Stomach smooth muscle (tissue), 2 donors: ENCODE results near the gene POLR2J.
"Not testable (repeated sequence)": the region's sequence is repeated elsewhere in the genome, so short reads cannot be mapped to it uniquely, and the experiment has no call there.

Source experiments
- H3K27ac ChIP-seq: one replicate; pipeline ENCODE4 v1.7.0; 2013; ENCODE audit warnings: mild to moderate bottlenecking, low read length, inconsistent platforms
- H3K27me3 ChIP-seq, 2 donors: one replicate each; pipeline ENCODE4 v1.7.0; 2013; ENCODE audit warnings: low read length in 2 of 2; ENCODE audit not compliant: insufficient read depth in 2 of 2, control insufficient read depth in 1 of 2
- H3K36me3 ChIP-seq, 2 donors: one replicate each; pipeline ENCODE4 v1.7.0; 2013; ENCODE audit warnings: low read length in 2 of 2; ENCODE audit not compliant: control insufficient read depth in 2 of 2, insufficient read depth in 2 of 2
- H3K4me1 ChIP-seq: one replicate; pipeline ENCODE4 v1.7.0; 2013; ENCODE audit warnings: low read length; ENCODE audit not compliant: control insufficient read depth, insufficient read depth
- H3K4me3 ChIP-seq, 2 donors: one replicate each; pipeline ENCODE4 v1.7.0; 2013; ENCODE audit warnings: low read length in 2 of 2
- H3K9ac ChIP-seq, 2 donors: one replicate each; pipeline ENCODE4 v1.7.0; 2013; ENCODE audit warnings: low read length in 2 of 2, mild to moderate bottlenecking in 1 of 2
- H3K9me3 ChIP-seq, 2 donors: one replicate each; pipeline ENCODE4 v1.7.0; 2013; ENCODE audit warnings: low read length in 2 of 2; ENCODE audit not compliant: control insufficient read depth in 2 of 2
- donor health status: healthy.
- donor health status: Pancreatic carcinoma.

POLR2J gene

DNA sequence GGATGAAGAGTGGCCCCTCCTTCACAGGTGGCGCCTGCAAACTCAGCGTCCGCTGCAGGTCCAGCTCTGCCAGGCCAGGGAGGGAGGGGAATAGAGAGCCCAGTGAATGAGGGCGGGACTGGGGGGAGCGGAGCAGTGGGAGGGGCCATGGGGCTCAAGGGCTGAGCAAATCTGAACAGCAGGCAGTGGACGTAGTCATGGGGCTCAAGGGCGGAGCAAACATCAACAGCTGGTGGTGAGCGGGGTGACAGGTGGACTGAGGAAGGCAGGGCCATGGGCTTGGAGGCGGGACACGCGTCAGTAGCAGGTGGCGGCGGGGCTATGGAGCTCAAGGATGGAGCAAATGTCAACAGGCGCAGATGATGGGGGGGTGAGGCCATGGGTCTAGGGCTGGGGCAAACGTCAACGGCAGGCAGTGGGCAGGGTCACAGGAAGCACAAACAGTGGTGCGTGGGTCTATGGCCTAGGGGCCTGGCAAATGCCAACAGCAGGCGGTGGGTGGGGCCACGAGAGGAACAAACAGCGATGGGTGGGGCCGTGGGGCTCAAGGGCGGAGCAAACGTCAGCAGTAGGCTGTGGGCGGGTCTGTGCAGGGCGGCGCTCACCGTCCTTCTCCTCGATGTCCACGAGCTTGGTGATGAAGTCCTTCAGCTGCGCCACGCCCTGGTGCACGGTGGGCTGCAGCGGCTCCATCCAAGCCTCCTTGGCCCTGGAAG lies 14.7 kb upstream of the POLR2J start:
- H3K27me3 ChIP-seq, H3K9me3 ChIP-seq, H3K36me3 ChIP-seq, H3K4me3 ChIP-seq, H3K4me1 ChIP-seq, H3K27ac ChIP-seq, H3K9ac ChIP-seq: not testable (repeated sequence)

DNA sequence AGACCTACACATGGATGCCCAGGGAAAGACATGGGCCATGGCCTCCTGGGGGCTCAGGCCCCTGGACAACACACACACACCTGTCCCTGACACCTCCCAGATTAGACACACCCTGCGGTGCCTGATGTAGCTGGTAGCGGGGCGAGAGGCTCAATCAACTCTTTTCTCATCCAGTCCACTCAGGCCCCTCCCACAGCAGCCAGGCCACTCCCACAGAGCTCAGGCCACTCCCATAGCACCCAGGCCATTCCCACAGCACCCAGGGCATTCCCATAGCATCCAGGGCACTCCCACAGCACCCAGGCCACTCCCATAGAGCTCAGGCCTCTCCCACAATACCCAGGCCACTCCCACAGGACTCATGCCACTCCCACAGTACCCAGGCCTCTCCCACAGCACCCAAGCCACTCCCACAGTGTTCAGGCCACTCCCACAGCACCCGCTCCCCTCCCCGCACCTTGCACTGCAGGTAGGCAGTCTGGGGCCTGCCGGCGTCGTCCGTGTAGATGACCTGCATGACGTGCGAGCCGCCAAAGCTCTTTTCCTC lies 11.9 kb upstream of the POLR2J start:
- not testable (repeated sequence) for H3K9me3 ChIP-seq

DNA sequence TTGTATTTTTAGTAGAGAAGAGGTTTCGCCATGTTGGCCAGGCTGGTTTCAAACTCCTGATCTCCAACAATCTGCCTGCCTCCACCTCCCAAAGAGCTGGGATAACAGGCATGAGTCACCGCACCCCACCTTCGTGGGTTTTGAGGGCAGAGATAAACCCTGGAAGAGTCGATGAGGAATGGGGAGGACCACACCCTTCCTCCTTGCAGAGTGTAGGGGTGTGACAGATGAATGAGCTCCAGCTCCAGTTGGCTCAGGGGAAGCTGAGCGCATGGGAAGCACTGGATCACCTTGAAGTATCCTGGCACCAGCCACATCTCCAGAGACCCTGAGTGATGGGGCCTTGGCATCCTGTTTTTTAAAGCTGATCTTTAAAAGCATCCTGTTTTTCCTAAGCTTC lies 5.6 kb upstream of the POLR2J start:
- H3K4me1 ChIP-seq, H3K9me3 ChIP-seq, H3K27me3 ChIP-seq, H3K27ac ChIP-seq, H3K4me3 ChIP-seq, H3K9ac ChIP-seq, H3K36me3 ChIP-seq: not testable (repeated sequence)

More for the DNA sequence above, 11.9 kb upstream of the POLR2J start:
- not testable (repeated sequence) for H3K4me3 ChIP-seq, H3K36me3 ChIP-seq, H3K9ac ChIP-seq, H3K27ac ChIP-seq, H3K4me1 ChIP-seq, H3K27me3 ChIP-seq

DNA sequence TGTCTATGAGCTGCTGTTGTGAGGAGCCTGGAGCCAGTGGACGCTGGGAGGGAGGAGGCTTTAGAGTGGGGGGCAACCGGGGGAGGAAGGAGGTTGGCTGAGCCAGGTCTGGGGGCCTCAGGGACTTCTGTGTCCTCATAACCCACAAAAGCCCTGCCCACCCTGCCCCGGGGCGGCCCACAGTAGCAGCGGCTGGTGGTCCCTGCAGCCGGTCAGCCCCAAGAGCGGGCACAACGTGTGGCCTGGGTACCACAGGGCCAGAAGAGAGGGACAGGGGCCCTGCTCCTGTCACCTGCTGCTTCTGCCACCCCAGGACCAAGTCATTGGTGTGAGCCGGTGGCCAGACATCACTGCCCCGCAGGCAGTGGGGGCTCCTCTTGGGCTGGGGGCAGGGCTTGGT lies 3.2 kb upstream of the POLR2J start:
- H3K4me3 ChIP-seq, H3K4me1 ChIP-seq, H3K27me3 ChIP-seq, H3K27ac ChIP-seq, H3K9me3 ChIP-seq, H3K9ac ChIP-seq, H3K36me3 ChIP-seq: not testable (repeated sequence)

DNA sequence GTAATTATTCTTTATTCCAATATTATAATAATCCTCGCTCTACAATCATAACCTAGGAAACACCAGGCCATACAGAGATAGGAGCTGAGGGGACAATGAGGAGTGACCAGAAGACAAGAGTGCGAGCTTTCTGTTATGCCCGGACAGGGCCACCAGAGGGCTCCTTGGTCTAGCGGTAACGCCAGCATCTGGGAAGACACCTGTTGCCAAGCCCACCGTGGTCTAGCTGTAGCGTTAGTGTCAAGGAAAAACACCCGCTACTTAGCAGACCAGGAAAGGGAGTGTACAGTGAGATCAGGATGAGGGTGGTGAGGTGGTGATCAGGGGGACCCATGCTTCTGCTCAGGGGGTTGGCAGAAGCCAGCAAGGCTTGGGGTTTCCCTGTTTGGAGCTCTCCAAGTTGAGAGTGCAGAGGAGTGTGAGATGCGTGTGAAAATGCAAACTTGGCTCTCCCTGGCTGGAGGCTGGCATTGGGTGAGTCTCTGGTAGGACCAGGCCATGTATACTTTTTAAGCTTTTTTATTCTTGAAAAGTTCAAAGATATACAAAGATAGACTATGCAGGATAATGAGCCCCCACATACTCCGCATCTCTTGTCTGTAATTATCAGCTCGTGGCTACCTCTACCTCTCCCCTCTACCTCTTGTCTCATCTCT lies 1.4 kb upstream of the POLR2J start:
- H3K9me3 ChIP-seq, H3K9ac ChIP-seq, H3K36me3 ChIP-seq, H3K4me3 ChIP-seq, H3K4me1 ChIP-seq, H3K27me3 ChIP-seq, H3K27ac ChIP-seq: not testable (repeated sequence)

DNA sequence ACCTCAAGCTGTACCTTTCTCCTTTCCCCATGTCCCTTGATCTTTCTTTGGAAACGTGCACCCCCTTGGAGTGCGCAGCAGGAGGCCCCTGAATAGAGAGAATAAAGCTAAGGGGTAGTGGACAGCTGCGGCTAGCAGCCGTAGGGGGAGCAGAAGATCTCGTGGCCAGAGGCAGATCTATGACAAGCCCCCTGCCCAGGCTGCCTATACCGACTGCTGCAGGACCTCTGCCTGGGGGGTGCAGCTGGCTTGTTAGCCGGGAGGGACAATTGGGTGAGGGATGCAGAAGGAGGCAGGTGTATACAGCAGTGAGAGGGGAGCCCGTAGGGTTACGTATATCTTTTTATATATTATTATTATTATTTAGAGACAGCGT lies 475 bp upstream of the POLR2J start:
- not testable (repeated sequence) for H3K36me3 ChIP-seq, H3K27ac ChIP-seq, H3K9me3 ChIP-seq, H3K27me3 ChIP-seq, H3K4me1 ChIP-seq, H3K9ac ChIP-seq
- peak overlapping the region in 1 of 2 donors; percentile 22 for H3K4me3 ChIP-seq

DNA sequence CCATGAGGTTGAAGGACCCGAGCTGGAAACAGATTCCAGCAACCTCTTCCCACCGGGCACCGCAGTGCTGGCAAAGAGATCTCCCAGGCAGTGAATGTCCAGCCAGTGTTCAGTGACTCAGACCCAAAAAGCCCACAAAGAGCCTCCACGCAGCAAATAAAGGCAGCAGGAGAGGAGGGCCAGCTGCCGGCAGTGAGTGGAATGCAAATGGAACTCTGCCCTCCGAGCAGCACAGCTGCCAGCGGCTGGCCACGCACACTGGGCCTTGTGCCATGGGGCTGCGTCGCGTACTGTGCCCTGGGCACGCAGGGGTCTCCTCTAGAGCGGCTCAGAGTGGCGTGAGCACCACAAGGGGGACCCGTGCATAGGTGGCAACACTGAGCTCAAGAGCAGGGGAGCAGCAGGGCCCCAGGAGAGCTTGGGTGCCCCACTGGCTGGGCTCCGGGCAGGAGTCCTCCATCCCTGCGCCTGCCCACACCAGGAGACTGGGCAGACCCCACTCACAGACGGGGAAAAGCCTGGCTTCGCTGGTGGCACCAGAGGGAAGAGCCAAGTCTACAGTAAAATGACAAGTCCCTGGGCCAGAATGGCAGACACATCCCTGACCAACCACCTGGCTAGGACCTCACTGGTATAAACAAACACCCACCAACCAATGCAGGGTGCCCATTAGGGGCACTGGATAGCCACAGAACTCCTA lies 3.8 kb downstream of the POLR2J start:
- peaks cover 4 to 15% of the 10 kb centered on the region in 2 donors for H3K36me3 ChIP-seq
- not testable (repeated sequence) for H3K27ac ChIP-seq, H3K27me3 ChIP-seq, H3K9me3 ChIP-seq, H3K9ac ChIP-seq, H3K4me3 ChIP-seq, H3K4me1 ChIP-seq

DNA sequence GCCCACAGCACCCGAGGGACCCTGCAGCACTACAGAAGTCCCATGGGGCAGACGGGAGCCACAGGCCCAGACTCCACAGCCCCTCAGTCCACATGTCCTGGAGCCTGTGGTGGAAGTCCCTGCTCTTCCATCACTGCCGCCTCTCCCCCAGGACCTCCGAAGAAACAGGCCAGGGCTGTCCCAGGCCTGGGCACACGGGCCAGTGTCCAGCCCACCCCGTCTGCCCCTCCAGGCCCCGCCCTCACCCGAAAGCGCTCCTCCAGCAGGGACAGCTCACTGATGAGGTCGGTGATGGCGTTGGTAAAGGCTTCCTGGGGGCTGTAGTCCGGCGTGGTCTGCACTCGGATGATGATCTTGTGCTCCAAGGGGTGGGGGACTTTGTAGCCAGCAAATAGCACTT lies 4.6 kb downstream of the POLR2J start:
- not testable (repeated sequence) for H3K4me3 ChIP-seq, H3K27ac ChIP-seq

DNA sequence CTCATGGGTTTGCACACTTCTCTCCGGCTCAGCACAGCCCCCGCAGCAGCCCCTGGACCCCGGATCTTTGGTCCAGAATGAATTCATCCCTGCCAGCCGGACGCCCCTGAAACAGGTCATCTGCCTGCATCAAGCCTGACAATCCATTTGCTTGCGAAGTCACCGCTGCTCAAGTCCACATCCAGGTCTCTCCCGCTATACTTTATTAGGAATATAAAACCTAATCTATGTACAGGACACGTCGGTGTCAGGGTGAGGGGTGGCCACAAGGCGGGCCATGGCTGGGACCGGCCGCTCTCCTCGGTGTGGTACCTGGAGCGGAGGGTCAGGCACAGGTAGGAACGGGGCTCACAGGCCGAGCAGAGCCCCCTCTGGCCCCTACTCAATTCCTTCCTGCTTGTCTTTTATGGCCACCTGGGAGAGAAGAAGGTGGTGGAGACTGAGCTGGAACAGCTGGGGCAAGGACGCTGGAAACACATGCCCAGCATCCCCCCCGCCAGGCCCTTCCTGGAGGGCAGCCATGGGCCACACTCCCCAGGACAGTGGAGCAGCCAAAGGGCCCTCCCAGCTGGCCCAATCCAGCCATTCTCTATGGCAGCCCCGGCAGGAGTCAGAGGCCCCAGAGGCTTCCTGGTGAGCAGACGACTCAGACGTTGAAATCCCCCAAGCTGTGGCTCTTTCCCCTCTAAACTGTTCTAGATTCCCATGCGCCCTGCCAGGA lies 5.3 kb downstream of the POLR2J start:
- peaks cover 4 to 15% of the 10 kb centered on the region in 2 donors for H3K36me3 ChIP-seq
- no peak overlapping the region for H3K4me3 ChIP-seq
- H3K4me1 ChIP-seq: peaks cover 3% of the 10 kb centered on the region
- no peaks in the 10 kb centered on the region for H3K27me3 ChIP-seq
- H3K9ac ChIP-seq: no peak overlapping the region
- H3K9me3 ChIP-seq: no peaks in the 10 kb centered on the region
- no peak overlapping the region for H3K27ac ChIP-seq

More for the DNA sequence above, 4.6 kb downstream of the POLR2J start:
- H3K27me3 ChIP-seq, H3K9ac ChIP-seq, H3K4me1 ChIP-seq, H3K9me3 ChIP-seq: not testable (repeated sequence)
- H3K36me3 ChIP-seq: peaks cover 4 to 15% of the 10 kb centered on the region in 2 donors

DNA sequence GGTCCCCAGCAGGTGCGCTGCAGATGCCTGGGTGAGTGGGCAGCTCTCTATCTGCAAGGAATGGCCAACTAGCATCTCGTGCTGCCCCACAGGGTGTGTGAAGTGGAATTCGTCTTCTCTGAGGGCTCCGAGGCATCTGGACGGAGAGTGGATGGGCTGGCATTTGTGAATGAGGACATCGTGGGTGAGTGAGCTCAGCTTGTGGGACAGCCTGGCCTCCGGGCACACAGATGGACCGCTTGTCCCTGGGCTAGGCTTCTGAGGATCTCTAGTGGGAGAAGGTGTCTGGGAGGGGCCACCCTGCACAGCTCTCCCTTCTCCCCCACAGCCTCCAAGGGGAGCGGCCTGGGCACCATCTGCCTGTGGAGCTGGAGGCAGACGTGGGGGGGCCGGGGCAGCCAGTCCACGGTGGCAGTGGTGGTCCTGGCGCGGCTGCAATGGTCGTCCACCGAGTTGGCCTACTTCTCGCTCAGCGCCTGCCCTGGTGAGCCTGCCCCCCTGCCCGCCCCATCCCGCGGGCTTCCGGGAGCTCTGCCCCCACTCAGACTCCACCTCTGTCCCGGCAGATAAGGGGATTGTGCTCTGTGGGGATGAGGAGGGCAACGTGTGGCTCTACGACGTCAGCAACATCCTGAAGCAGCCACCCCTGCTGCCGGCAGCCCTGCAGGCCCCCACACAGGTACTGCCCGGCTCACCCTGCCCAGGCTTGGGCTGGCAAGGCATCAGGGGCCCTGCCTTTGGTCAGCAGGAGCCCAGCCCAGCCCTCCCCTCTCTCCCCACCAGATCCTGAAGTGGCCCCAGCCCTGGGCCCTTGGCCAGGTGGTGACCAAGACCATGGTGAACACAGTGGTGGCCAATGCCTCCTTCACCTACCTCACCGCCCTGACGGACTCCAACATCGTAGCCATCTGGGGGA lies 6.3 kb downstream of the POLR2J start:
- Histone ChIP-seq H3K4me1 (peaks cover 3% of the 10 kb centered on the region), H3K9me3 (no peaks in the 10 kb centered on the region), H3K27me3 (no peaks in the 10 kb centered on the region), H3K27ac (no peak overlapping the region), H3K9ac (no peak overlapping the region), H3K4me3 (no peak overlapping the region), H3K36me3 (peaks cover 4 to 15% of the 10 kb centered on the region in 2 donors)
